Right lobe of liver (tissue), 6 donors: ENCODE data around the gene ELOVL5. TPM values are rescaled to one million over a fixed set of nuclear protein-coding genes. Genes with fewer than 3 reads are reported as not detected.

Experiments used
- ATAC-seq, 4 donors: fragments of 200-7000 bp; cut with Tn5 transposase; one replicate each; pipeline ENCODE4 v1.9.1; 2020; ENCODE audit warnings: mild to moderate bottlenecking in 4 of 4, moderate library complexity in 4 of 4
- DNase-seq, 3 donors: peaks; one replicate each; pipeline ENCODE4 v3.0.0-alpha.2; 2020
- H3K27ac ChIP-seq, 3 donors: fragments of 200-600 bp; one replicate each; pipeline ENCODE4 v1.8.0; 2022
- H3K27me3 ChIP-seq, 2 donors: fragments of 200-600 bp; one replicate each; pipeline ENCODE4 v1.8.0; 2022
- H3K36me3 ChIP-seq, 4 donors: fragments of 200-600 bp; sonication (generic) in 1 of 4; one replicate each; pipeline versions ENCODE4 v1.5.1 to v1.8.0; 2017 to 2022; ENCODE audit warnings: control low read depth in 1 of 4
- H3K4me1 ChIP-seq, 4 donors: fragments of 200-600 bp; sonication (generic) in 1 of 4; one replicate each; pipeline versions ENCODE4 v1.5.1 to v1.8.0; 2017 to 2022; ENCODE audit warnings: control low read depth in 1 of 4
- H3K4me3 ChIP-seq, 3 donors: fragments of 200-600 bp; one replicate each; pipeline ENCODE4 v1.8.0; 2022
- H3K9me3 ChIP-seq, 4 donors: fragments of 200-600 bp; sonication (generic) in 1 of 4; one replicate each; pipeline versions ENCODE4 v1.5.1 to v1.8.0; 2017 to 2022; ENCODE audit warnings: control low read depth in 1 of 4
- POLR2A ChIP-seq: fragments of 450-650 bp; IDR thresholded peaks from one replicate; pipeline ENCODE4 v1.6.1; 2017; ENCODE audit warnings: antibody characterized with exemption, mild to moderate bottlenecking
- WGBS: methylation state at CpG from one replicate; pipeline ENCODE4 v1.1.6; 2018; ENCODE audit warnings: low coverage, low lambda C conversion rate; ENCODE audit not compliant: insufficient coverage; ENCODE audit errors: missing lambda C conversion rate; 5-methylcytosine and 5-hydroxymethylcytosine counted together
- intact Hi-C, 2 donors: fragments of 100-400 bp; cut with DNase I; formaldehyde crosslinking; loops; one replicate each; pipeline versions ENCODE4 v1.11.2 to v1.14.1; 2022
- total RNA-seq, 6 experiments: library from RNA; depleted of rRNA in 2 of 6; stranded (reverse); fragments of >200 nt in 2 of 6; fragmentation: NEBNext Ultra II Directional in 3 of 6; extraction: Animal tissue kit (Norgen Biotek cat#: 25700) in 3 of 6; gene quantifications; one replicate each; pipeline versions ENCODE4 v1.1.0 to v1.2.4, GENCODE V29; 2016 to 2023
- TF ChIP-seq, protein P1 (sequence below), 4 donors: fragments of 200-600 bp in 3 of 4; fragments of 450-650 bp in 1 of 4; IDR thresholded peaks; one replicate each; pipeline versions ENCODE4 v1.5.1 to v1.8.0; 2016 to 2022; ENCODE audit warnings: antibody characterized with exemption in 4 of 4, mild to moderate bottlenecking in 2 of 4
- donor health status: DM: no; HTN: yes; CAD: no.
- donor health status: DM: no; HTN: no; CAD: no.
- donor health status: DM: no; HTN: no; CAD: no.
- donor health status: DM: no; HTN: yes; CAD: no.
- donor health status: DM: no; HTN: yes; CAD: no.

The ELOVL5 gene
- total RNA-seq, 6 experiments from 2014 or later = 48.5 to 117 (median 55.7) TPM

DNA sequence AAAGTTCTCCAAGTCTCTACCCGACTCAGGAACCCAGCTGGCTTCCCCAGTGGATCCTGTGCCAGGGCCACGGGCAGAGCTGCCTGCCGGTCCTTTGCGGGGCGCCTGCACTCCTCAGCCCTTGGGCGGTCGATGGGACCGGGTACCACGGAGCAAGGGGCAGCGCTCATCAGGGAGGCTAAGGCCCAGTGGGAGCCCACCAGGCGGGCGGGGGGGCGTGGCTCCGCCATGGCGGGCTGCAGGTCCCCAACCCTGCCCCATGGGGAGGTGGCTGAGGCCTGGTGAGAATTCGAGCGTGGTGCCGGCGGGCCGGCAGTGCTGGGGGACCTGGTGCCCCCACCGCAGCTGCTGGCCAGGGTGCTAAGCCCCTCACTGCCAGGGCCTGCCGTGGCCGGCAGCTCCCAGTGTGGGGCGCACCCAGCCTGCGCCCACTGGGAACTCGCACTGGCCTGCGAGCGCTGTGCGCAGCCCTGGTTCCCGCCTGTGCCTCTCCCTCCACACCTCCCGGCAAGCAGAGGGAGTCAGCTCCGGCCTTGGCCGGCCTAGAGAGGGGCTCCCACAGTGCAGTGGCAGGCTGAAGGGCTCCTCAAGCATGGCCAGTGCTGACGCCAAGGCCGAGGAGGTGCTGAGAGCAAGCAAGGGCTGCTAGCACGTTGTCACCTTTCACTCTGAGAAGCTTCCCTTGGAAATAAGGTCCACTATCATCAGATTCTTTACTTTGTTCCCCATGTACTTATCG, 14.8 kb upstream of the ELOVL5 start:
- Histone ChIP-seq H3K4me3 (no peak overlapping the region), H3K27me3 (no peaks in the 10 kb centered on the region), H3K27ac (no peak overlapping the region), H3K36me3 (no peaks in the 10 kb centered on the region), H3K9me3 (no peaks in the 10 kb centered on the region), H3K4me1 (peaks cover 0 to 22% (median 0%) of the 10 kb centered on the region in 4 donors)
- DNase-seq (no peak), ATAC-seq (no peak)
- intact Hi-C loops = no loop called here
- TF ChIP-seq, protein P1, sequence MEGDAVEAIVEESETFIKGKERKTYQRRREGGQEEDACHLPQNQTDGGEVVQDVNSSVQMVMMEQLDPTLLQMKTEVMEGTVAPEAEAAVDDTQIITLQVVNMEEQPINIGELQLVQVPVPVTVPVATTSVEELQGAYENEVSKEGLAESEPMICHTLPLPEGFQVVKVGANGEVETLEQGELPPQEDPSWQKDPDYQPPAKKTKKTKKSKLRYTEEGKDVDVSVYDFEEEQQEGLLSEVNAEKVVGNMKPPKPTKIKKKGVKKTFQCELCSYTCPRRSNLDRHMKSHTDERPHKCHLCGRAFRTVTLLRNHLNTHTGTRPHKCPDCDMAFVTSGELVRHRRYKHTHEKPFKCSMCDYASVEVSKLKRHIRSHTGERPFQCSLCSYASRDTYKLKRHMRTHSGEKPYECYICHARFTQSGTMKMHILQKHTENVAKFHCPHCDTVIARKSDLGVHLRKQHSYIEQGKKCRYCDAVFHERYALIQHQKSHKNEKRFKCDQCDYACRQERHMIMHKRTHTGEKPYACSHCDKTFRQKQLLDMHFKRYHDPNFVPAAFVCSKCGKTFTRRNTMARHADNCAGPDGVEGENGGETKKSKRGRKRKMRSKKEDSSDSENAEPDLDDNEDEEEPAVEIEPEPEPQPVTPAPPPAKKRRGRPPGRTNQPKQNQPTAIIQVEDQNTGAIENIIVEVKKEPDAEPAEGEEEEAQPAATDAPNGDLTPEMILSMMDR (IDR thresholded peaks at IDR 0.05) = no peak
- no peak for TF ChIP-seq POLR2A
- 94% methylated on average over 2 of the region's 37 CpGs for WGBS

- no peaks in the 10 kb centered on the region for H3K9me3 ChIP-seq
- H3K4me1 ChIP-seq = peaks cover 0 to 31% (median 0%) of the 10 kb centered on the region in 4 donors
- H3K36me3 ChIP-seq = no peaks in the 10 kb centered on the region
- H3K4me3 ChIP-seq = no peak overlapping the region
- no peak for TF ChIP-seq POLR2A
- TF ChIP-seq, protein P1 (IDR thresholded peaks at IDR 0.05) = no peak
- no peak overlapping the region for H3K27ac ChIP-seq
- intact Hi-C loops = no loop called here
- DNase-seq = no peak
- H3K27me3 ChIP-seq = no peaks in the 10 kb centered on the region
- ATAC-seq = no peak
- 16% methylated on average over 3 of the region's 4 CpGs for WGBS
These were observed 12.8 kb upstream of the ELOVL5 start for GRCh38 chr6:53361549-53362031.

- H3K36me3 ChIP-seq = no peaks in the 10 kb centered on the region
- no peaks in the 10 kb centered on the region for H3K27me3 ChIP-seq
- H3K4me3 ChIP-seq = peak overlapping the region; percentile 2 to 64 (median 63)
- ATAC-seq (peak in 2 of 4 donors; percentile 3 to 9), DNase-seq (no peak)
- intact Hi-C loops = no loop called here
- peak overlapping the region; percentile 95 to 98 (median 97) for H3K27ac ChIP-seq
- peaks cover 0 to 31% (median 0%) of the 10 kb centered on the region in 4 donors for H3K4me1 ChIP-seq
- H3K9me3 ChIP-seq = no peaks in the 10 kb centered on the region
- TF ChIP-seq POLR2A = no peak
- TF ChIP-seq, protein P1 (IDR thresholded peaks at IDR 0.05) = no peak
- 23% methylated on average over 10 of the region's 10 CpGs for WGBS
These were observed 11.6 kb upstream of the ELOVL5 start for GRCh38 chr6:53360093-53360912.

DNA sequence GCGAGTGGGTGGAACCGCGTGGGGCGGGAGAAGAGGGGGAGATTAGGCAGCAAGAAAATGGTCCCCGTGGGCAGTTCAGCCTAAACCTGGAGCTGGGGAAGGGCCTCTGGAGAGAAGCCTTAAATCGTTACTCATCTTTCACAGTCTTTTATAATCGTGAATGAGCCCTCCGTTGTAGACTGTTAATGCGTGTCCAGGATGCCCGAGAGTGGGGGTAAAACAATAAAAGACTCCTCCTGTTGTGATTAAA, 11.0 kb upstream of the ELOVL5 start:
- Histone ChIP-seq H3K27ac (peak overlapping the region; percentile 95 to 98 (median 97)), H3K27me3 (no peaks in the 10 kb centered on the region), H3K4me1 (peaks cover 0 to 31% (median 0%) of the 10 kb centered on the region in 4 donors), H3K9me3 (no peaks in the 10 kb centered on the region), H3K36me3 (no peaks in the 10 kb centered on the region), H3K4me3 (peak overlapping the region; percentile 59 to 64 (median 63))
- DNase-seq = no peak
- intact Hi-C loops = no loop called here
- no peak for ATAC-seq
- TF ChIP-seq, protein P1 (IDR thresholded peaks at IDR 0.05) = no peak
- no peak for TF ChIP-seq POLR2A
- WGBS = 0% methylated on average over 10 of the region's 10 CpGs
